ENCODE measurements around the gene FOXO1. TPM values are rescaled to one million over a fixed set of nuclear protein-coding genes. Genes with fewer than 3 reads are reported as not detected.
A peak's percentile ranks its signal among the peaks of the same experiment; 100 is the strongest.

The FOXO1 gene
- total RNA-seq, 1 donor from 2014 or later: 23.5 TPM

- DNase-seq (ENCODE audit: low read depth, low spot score): peak; percentile 67
Measured at GRCh38 chr13:40609972-40610726, 56.3 kb downstream of the FOXO1 start.

DNA sequence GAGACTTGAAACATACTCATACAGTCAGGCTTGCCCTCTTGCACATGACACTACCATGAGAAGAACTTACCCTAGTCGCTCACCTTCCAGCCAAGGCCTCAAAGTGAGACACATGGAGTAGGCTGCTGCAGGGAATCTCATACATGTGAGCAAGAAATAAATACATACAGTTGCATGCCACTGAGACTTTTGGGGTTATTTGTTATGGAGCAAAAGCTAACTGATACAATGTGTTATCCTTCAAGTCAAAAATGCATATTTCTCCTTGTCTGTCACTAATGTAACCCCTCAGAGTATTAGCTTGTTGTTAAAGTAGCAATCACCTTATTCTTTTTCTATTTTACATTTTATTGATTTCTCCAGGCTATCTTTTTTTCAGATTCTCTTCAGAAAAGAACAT lies 58.1 kb downstream of the FOXO1 start:
- no peak for DNase-seq (ENCODE audit: low read depth, low spot score)

- DNase-seq (ENCODE audit: low read depth, low spot score): no peak
Measured at GRCh38 chr13:40605573-40605972, 60.9 kb downstream of the FOXO1 start.

DNA sequence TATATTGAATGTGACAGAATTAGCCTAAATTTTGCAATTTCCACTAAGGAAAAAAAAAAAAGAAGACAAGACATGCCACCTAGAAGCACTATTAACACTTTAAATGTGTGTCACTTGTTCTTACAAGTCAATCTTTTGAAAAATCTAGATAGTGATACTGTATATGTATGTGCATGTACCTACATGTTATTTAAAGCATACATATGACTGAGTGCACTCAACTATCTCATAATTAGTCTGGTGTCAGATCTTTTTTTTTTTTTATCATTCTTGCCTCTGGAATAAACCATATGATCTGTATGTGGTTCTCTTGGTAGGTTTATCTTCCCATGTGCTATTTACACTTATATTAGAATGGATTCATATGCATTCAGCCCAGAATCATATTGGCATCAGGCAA lies 62.3 kb downstream of the FOXO1 start:
- DNase-seq (ENCODE audit: low read depth, low spot score): no peak

GRCh38 chr13:40600149-40600751 lies 66.2 kb downstream of the FOXO1 start:
- DNase-seq (ENCODE audit: low read depth, low spot score): no peak

GRCh38 chr13:40599747-40600146 lies 66.7 kb downstream of the FOXO1 start:
- no peak for DNase-seq (ENCODE audit: low read depth, low spot score)

- DNase-seq (ENCODE audit: low read depth, low spot score): no peak
Measured at GRCh38 chr13:40599124-40599523, 67.3 kb downstream of the FOXO1 start.

DNA sequence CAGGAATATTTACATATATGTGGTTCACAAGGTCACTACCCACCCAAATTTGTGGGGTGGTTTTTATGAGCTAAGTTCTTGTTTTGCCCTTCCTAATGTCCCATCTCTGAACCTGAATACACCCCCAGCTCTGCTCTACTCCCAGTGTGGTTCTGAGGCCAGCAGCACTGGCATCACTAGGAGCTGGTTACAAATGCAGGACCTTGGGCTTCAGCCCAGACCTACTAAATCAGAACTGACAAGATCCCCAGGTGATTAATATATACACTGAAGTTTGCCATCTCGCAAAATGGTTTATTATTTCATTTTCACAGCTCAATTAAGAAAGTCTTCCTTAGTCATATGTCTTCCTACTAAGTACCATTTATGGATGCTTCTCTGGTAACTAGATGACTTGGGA lies 67.9 kb downstream of the FOXO1 start:
- DNase-seq (ENCODE audit: low read depth, low spot score): no peak

- no peak for DNase-seq (ENCODE audit: low read depth, low spot score)
Measured at GRCh38 chr13:40597735-40598365, 68.6 kb downstream of the FOXO1 start.

DNA sequence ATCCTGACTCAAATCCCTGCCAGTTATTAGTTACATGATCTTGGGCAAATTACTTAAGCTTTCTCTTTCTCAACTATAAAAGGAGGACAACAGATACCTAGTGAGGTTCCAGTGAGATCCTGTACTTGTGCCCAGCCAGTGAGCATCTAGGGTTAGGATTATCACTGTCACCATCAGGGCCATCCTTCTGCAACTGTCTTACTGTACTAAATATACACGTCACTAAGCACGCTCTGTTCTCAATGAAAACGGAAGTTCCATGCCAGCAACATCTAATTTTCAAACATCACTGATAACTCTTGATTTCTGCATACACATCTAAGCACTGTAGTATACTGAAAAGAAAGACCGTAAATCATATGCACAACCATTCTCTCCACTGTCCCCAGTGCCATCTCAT lies 70.0 kb downstream of the FOXO1 start:
- DNase-seq (ENCODE audit: low read depth, low spot score): no peak

DNA sequence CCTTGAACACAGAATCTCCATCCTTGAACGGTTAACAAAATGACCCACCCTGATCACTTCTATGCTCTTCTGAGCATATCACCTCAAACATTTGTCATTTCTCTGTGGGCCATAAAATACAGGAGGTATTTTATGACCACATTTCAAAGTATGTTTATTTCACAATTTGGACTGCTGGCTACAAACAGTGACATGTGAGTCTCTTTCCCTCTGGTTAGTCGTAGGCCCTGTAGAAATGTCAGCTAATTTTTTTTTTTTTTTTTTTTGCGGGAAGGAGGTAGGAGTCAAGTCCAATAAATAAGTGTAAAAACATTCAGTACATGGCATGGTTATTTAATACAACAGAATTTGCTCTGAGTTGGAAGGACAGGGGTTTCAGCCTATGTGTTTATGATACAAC lies 70.7 kb downstream of the FOXO1 start:
- DNase-seq (ENCODE audit: low read depth, low spot score): no peak

GRCh38 chr13:40592035-40592434 lies 74.4 kb downstream of the FOXO1 start:
- DNase-seq (ENCODE audit: low read depth, low spot score): no peak

- DNase-seq (ENCODE audit: low read depth, low spot score): no peak
Measured at GRCh38 chr13:40591091-40591490, 75.3 kb downstream of the FOXO1 start.

- DNase-seq (ENCODE audit: low read depth, low spot score): no peak
Measured at GRCh38 chr13:40590112-40590862, 76.2 kb downstream of the FOXO1 start.

DNA sequence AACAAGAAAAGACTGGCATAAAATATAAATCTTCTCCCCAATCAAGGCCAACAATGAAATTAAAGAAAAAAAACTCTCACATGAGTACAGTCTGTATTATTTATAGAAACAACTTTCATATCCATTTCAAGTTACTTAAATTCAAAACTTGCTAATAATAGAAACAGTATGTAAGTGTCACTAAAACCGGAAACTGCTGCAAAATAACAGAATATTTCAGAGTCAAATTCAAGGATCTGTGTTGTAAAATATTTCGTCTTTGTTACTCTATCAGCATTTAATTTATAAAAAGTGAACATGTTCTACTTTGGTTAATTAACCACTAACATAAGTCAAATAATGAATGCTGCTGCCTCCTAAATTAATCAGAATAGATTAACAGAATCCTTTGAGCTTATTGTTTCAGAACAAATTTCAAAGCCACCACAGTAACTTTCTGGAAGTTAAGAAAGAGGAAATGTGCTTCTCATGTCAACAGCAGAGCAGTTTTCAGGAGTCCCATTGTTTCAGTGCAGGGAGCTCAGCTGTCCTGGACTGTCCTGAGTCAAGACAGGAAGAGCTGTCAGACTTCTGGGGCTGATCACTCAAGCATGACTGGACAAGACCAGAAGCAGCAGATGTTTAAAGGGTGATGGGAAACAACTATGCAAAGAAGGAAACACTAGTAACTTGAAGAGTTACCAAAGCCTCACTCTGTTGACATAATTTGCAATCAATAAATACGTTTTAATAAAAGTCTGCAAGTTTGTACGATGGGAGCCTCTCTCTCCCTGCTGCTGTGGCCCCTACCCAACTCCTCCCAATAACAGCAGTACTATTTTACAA lies 76.9 kb downstream of the FOXO1 start:
- peak; percentile 93 for DNase-seq (ENCODE audit: low read depth, low spot score)

GRCh38 chr13:40588101-40588500 lies 78.3 kb downstream of the FOXO1 start:
- DNase-seq (ENCODE audit: low read depth, low spot score): no peak

DNA sequence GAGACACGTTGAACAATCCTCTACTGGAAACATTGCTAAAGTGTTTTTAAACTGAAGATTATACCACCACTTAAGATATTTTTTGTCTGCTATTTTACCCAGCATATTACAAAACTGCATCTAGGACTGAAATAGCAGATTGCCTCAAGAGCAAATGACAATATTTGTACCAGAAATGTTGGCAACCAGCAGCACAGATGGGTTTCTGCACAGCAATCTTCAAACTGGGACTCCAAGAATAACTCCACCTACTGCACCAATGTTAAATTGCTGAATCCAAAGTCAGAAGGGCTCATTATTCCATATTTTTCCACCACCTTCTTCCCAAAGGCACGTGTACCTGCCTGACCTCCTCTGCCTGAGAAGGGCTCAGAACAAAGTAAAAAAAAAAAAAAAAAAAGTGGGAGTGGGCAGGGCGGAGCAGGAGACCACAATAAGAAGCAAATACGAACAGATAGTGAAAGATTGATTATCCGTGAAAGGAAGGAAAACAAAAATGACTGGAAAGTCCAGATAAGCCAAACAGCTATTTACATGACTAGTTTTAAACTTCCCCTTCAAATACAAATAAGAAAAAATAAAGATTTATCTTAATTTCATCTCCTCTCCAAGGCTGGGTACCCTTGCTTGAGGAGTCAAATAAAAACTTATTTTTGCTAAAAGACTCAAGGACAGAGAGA lies 79.4 kb downstream of the FOXO1 start:
- no peak for DNase-seq (ENCODE audit: low read depth, low spot score)

DNA sequence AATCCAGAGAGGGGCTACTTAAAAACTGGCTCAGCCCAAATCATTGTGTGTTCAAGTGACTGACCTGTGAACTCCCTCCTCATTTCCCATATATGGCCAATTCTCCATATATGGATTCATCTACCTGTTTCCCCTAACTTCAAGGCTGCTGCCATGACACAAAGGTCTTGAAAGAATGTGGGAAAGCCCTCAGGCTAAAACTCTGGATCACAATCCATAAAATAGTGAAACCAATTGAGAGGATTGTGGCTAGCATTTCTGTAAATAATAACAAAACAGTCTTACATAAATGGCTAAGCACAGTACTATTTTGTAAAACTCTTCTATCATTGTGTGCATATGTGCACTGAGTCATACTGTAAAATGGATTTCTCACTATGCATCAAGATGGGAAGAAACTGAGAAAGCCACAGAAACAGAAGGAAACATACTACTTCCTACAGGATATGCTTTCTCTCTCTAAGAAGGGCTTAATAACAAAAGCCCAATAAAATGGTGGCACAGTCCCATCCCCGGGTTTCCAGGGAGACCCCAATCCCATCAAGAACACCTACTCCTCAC lies 80.5 kb downstream of the FOXO1 start:
- DNase-seq (ENCODE audit: low read depth, low spot score): peak; percentile 81

- DNase-seq (ENCODE audit: low read depth, low spot score): no peak
Measured at GRCh38 chr13:40583738-40584137, 82.7 kb downstream of the FOXO1 start.

DNA sequence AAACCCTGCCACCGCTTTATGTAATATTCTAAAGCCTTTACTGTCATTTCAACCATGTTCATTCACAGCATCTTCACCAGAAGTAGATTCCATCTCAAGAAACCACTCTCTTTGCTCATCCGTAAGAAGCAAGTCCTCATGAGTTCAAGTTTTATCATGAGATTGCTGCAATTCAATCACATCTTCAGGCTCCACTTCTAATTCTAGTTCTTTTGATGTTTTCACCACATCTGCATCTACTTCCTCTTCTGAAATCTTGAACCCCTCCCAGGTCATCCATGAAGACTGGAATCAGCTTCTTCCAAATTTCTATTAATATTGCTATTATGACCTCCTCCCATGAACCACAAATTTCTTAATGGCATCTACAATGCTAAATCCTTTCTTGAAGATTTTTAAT lies 83.9 kb downstream of the FOXO1 start:
- DNase-seq (ENCODE audit: low read depth, low spot score): no peak

- no peak for DNase-seq (ENCODE audit: low read depth, low spot score)
Measured at GRCh38 chr13:40581277-40581579, 85.2 kb downstream of the FOXO1 start.

Measured in pulmonary artery endothelial cell (primary cell).